GM19397 (cell line): ENCODE measurements around the gene RASGRF1.
"Not testable (repeated sequence)": the region's sequence is repeated elsewhere in the genome, so short reads cannot be mapped to it uniquely, and the experiment has no call there.

Experiments
- ATAC-seq: cut with Tn5 transposase; IDR thresholded peaks from one replicate; pipeline ENCODE4 v1.9.1; 2021; ENCODE audit warnings: mild to moderate bottlenecking, moderate library complexity; ENCODE audit not compliant: unreplicated experiment

The RASGRF1 gene

GRCh38 chr15:79009379-79009778 is 81.2 kb downstream of the RASGRF1 start:
- ATAC-seq: no peak

- no peak for ATAC-seq
Measured at GRCh38 chr15:79008659-79009058, 81.9 kb downstream of the RASGRF1 start.

- no peak for ATAC-seq
Measured at GRCh38 chr15:79007066-79007465, 83.5 kb downstream of the RASGRF1 start.

GRCh38 chr15:79006071-79006470 is 84.5 kb downstream of the RASGRF1 start:
- no peak for ATAC-seq

GRCh38 chr15:79004336-79004735 is 86.2 kb downstream of the RASGRF1 start:
- peak; percentile 75 for ATAC-seq

GRCh38 chr15:79003896-79004295 is 86.7 kb downstream of the RASGRF1 start:
- no peak for ATAC-seq

GRCh38 chr15:79003301-79003700 is 87.3 kb downstream of the RASGRF1 start:
- no peak for ATAC-seq

- no peak for ATAC-seq
Measured at GRCh38 chr15:79002581-79002980, 88.0 kb downstream of the RASGRF1 start.

- no peak for ATAC-seq
Measured at GRCh38 chr15:78999636-79000035, 90.9 kb downstream of the RASGRF1 start.

GRCh38 chr15:78998526-78998925 is 92.1 kb downstream of the RASGRF1 start:
- no peak for ATAC-seq

GRCh38 chr15:78997981-78998499 is 92.5 kb downstream of the RASGRF1 start:
- ATAC-seq: no peak

- no peak for ATAC-seq
Measured at GRCh38 chr15:78996894-78997275, 93.7 kb downstream of the RASGRF1 start.

GRCh38 chr15:78995921-78996893 is 94.4 kb downstream of the RASGRF1 start:
- no peak for ATAC-seq

- not testable (repeated sequence) for ATAC-seq
Measured at GRCh38 chr15:78995161-78995560, 95.4 kb downstream of the RASGRF1 start.

- ATAC-seq: no peak
Measured at GRCh38 chr15:78993931-78994530, 96.5 kb downstream of the RASGRF1 start.

- ATAC-seq: no peak
Measured at GRCh38 chr15:78993257-78993930, 97.2 kb downstream of the RASGRF1 start.

- ATAC-seq: no peak
Measured at GRCh38 chr15:78992416-78993256, 97.9 kb downstream of the RASGRF1 start.

GRCh38 chr15:78991879-78992278 is 98.7 kb downstream of the RASGRF1 start:
- ATAC-seq: no peak

GRCh38 chr15:78991476-78991875 is 99.1 kb downstream of the RASGRF1 start:
- no peak for ATAC-seq

GRCh38 chr15:78990278-78990677 is 100.3 kb downstream of the RASGRF1 start:
- no peak for ATAC-seq
